H9 (cell line): ENCODE measurements around the gene KMT2B. TPM values are rescaled to one million over a fixed set of nuclear protein-coding genes. Genes with fewer than 3 reads are reported as not detected.

Experiments
- DNase-seq: peaks from one replicate; pipeline ENCODE4 v3.0.0-alpha.2; 2017
- H2AFZ ChIP-seq: one replicate; pipeline ENCODE4 v1.6.1; 2013; ENCODE audit warnings: mild to moderate bottlenecking, low read length, control low read depth, moderate library complexity
- H2AK5ac ChIP-seq: 2 replicates; pipeline ENCODE4 v1.6.1; 2013; ENCODE audit warnings: low read length, control low read depth, mixed read lengths; ENCODE audit not compliant: insufficient read length
- H2BK120ac ChIP-seq: one replicate; pipeline ENCODE4 v1.6.1; 2013; ENCODE audit warnings: low read depth, mild to moderate bottlenecking, low read length, control low read depth, inconsistent platforms; ENCODE audit not compliant: poor library complexity, severe bottlenecking
- H2BK12ac ChIP-seq: 2 replicates; pipeline ENCODE4 v1.6.1; 2013; ENCODE audit warnings: low read length, control low read depth, mixed read lengths, low read depth; ENCODE audit not compliant: insufficient read length
- H2BK15ac ChIP-seq: 2 replicates; pipeline ENCODE4 v1.6.1; 2013; ENCODE audit warnings: low read depth, low read length, control low read depth
- H2BK20ac ChIP-seq: one replicate; pipeline ENCODE4 v1.6.1; 2013; ENCODE audit warnings: low read depth, mild to moderate bottlenecking, low read length, control low read depth, inconsistent platforms; ENCODE audit not compliant: poor library complexity, severe bottlenecking
- H2BK5ac ChIP-seq: 2 replicates; pipeline ENCODE4 v1.6.1; 2013; ENCODE audit warnings: low read length, control low read depth, mixed read lengths; ENCODE audit not compliant: insufficient read length
- H3K14ac ChIP-seq: 2 replicates; pipeline ENCODE4 v1.6.1; 2013; ENCODE audit warnings: low read length, control low read depth; ENCODE audit not compliant: insufficient read depth
- H3K18ac ChIP-seq: 2 replicates; pipeline ENCODE4 v1.6.1; 2013; ENCODE audit warnings: low read depth, mild to moderate bottlenecking, mixed read lengths, low read length, control low read depth; ENCODE audit not compliant: insufficient read length
- H3K23ac ChIP-seq: 2 replicates; pipeline ENCODE4 v1.6.1; 2013; ENCODE audit warnings: low read length, control low read depth, mixed read lengths, low read depth; ENCODE audit not compliant: insufficient read length
- H3K23me2 ChIP-seq: 2 replicates; pipeline ENCODE4 v1.6.1; 2013; ENCODE audit warnings: low read depth, mild to moderate bottlenecking, mixed read lengths, low read length, control low read depth; ENCODE audit not compliant: insufficient read length, poor library complexity, severe bottlenecking
- H3K27ac ChIP-seq: 2 replicates; pipeline ENCODE4 v1.5.1; 2013; ENCODE audit warnings: low read length, control low read depth, mixed read lengths, low read depth; ENCODE audit not compliant: insufficient read length
- H3K27me3 ChIP-seq: 2 replicates; pipeline ENCODE4 v1.6.1; 2013; ENCODE audit warnings: low read length, control low read depth, inconsistent platforms; ENCODE audit not compliant: insufficient read depth
- H3K4ac ChIP-seq: 2 replicates; pipeline ENCODE4 v1.6.1; 2013; ENCODE audit warnings: low read depth, mild to moderate bottlenecking, control low read depth, inconsistent platforms, low read length, moderate library complexity
- H3K4me1 ChIP-seq: 2 replicates; pipeline ENCODE4 v1.6.1; 2013; ENCODE audit warnings: low read length, control low read depth, inconsistent platforms; ENCODE audit not compliant: insufficient read depth
- H3K4me2 ChIP-seq: 2 replicates; pipeline ENCODE4 v1.6.1; 2013; ENCODE audit warnings: low read length, control low read depth, mixed read lengths; ENCODE audit not compliant: insufficient read length, insufficient read depth
- H3K56ac ChIP-seq: 2 replicates; pipeline ENCODE4 v1.6.1; 2013; ENCODE audit warnings: low read depth, mild to moderate bottlenecking, mixed read lengths, low read length, control low read depth; ENCODE audit not compliant: insufficient read length
- H3K79me1 ChIP-seq: 2 replicates; pipeline ENCODE4 v1.6.1; 2013; ENCODE audit warnings: low read depth, mild to moderate bottlenecking, moderate library complexity, low read length, control low read depth, inconsistent platforms; ENCODE audit not compliant: insufficient read depth, poor library complexity, severe bottlenecking
- H3K79me2 ChIP-seq: 2 replicates; pipeline ENCODE4 v1.6.1; 2013; ENCODE audit warnings: low read length, control low read depth, inconsistent platforms; ENCODE audit not compliant: insufficient read depth
- H3K9ac ChIP-seq: 2 replicates; pipeline ENCODE4 v1.6.1; 2013; ENCODE audit warnings: low read length, control low read depth, mixed read lengths; ENCODE audit not compliant: insufficient read length; ENCODE audit errors: extremely low read depth
- H3K9me3 ChIP-seq: one replicate; pipeline ENCODE4 v1.6.1; 2013; ENCODE audit warnings: low read depth, low read length, inconsistent platforms; ENCODE audit not compliant: control insufficient read depth
- H3T11ph ChIP-seq: one replicate; pipeline ENCODE4 v1.6.1; 2013; ENCODE audit warnings: mild to moderate bottlenecking, low read length, control low read depth, inconsistent platforms
- H4K20me1 ChIP-seq: one replicate; pipeline ENCODE4 v1.6.1; 2013; ENCODE audit not compliant: control insufficient read depth, insufficient read length, insufficient read depth
- H4K5ac ChIP-seq: 2 replicates; pipeline ENCODE4 v1.6.1; 2013; ENCODE audit warnings: low read depth, mild to moderate bottlenecking, mixed read lengths, low read length, control low read depth; ENCODE audit not compliant: insufficient read length
- H4K8ac ChIP-seq: replicated peaks from 2 replicates; pipeline ENCODE4 v1.6.1; 2013; ENCODE audit warnings: low read length, control low read depth, mixed read lengths, low read depth; ENCODE audit not compliant: insufficient read length
- H4K91ac ChIP-seq: 2 replicates; pipeline ENCODE4 v1.6.1; 2013; ENCODE audit warnings: low read depth, mild to moderate bottlenecking, moderate library complexity, mixed read lengths, low read length, control low read depth; ENCODE audit not compliant: insufficient read length
- H3K27ac Mint-ChIP-seq, 3 experiments: 2 replicates in 2 of 3; 3 replicates in 1 of 3; pipeline ENCODE4 v1.8.0; 2020 to 2021; ENCODE audit warnings: mixed read lengths in 3 of 3, mild to moderate bottlenecking in 1 of 3, moderate library complexity in 1 of 3
- H3K27me3 Mint-ChIP-seq: 2 replicates; pipeline ENCODE4 v1.8.0; 2021; ENCODE audit warnings: low read depth, mild to moderate bottlenecking, moderate library complexity, mixed read lengths
- H3K36me3 Mint-ChIP-seq, 3 experiments: 2 replicates in 2 of 3; 3 replicates in 1 of 3; pipeline ENCODE4 v1.8.0; 2020 to 2021; ENCODE audit warnings: low read depth in 3 of 3, mixed read lengths in 3 of 3; ENCODE audit not compliant: insufficient read depth in 1 of 3
- H3K4me1 Mint-ChIP-seq, 2 experiments: 2 replicates each; pipeline ENCODE4 v1.8.0; 2020; ENCODE audit warnings: mixed read lengths in 2 of 2
- H3K4me3 Mint-ChIP-seq, 2 experiments: 2 replicates in 1 of 2; 3 replicates in 1 of 2; pipeline ENCODE4 v1.8.0; 2020 to 2021; ENCODE audit warnings: mild to moderate bottlenecking in 2 of 2, mixed read lengths in 2 of 2, moderate library complexity in 1 of 2
- H3K9me3 Mint-ChIP-seq, 2 experiments: 2 replicates in 1 of 2; 3 replicates in 1 of 2; pipeline ENCODE4 v1.8.0; 2020; ENCODE audit warnings: mild to moderate bottlenecking in 2 of 2, mixed read lengths in 2 of 2, moderate library complexity in 1 of 2
- WGBS: extraction: QIAGEN DNeasy Blood & Tissue Kit; methylation state at CpG from one replicate; pipeline ENCODE4 v1.1.7; 2013; ENCODE audit warnings: missing lambda C conversion rate, low lambda C conversion rate, mixed read lengths; ENCODE audit not compliant: insufficient read length; ENCODE audit errors: extremely low coverage; 5-methylcytosine and 5-hydroxymethylcytosine counted together
- total RNA-seq: library from RNA; stranded (reverse); gene quantifications from 2 replicates; pipeline ENCODE4 v1.2.1, GENCODE V29; 2021
- TF ChIP-seq, protein P1 (sequence below): fragments of 200-600 bp; sonication (generic); conservative IDR thresholded peaks from 3 replicates; pipeline ENCODE4 v1.8.0; 2021; ENCODE audit warnings: antibody characterized with exemption, mild to moderate bottlenecking

KMT2B gene
- total RNA-seq, 1 experiment from 2014 or later = 47.7 TPM

- H2AFZ ChIP-seq = no peak overlapping the region
- H3K79me1 ChIP-seq = no peaks in the 10 kb centered on the region
- Mint-ChIP-seq H3K27ac (no peak overlapping the region), H3K4me3 (no peak overlapping the region; a peak in 1 of 5 replicates), H3K36me3 (peaks cover 9 to 48% (median 47%) of the 10 kb centered on the region in 3 experiments), H3K9me3 (no peaks in the 10 kb centered on the region), H3K4me1 (peaks cover 7 to 8% of the 10 kb centered on the region in 2 experiments), H3K27me3 (peaks cover 2% of the 10 kb centered on the region; the same call in 1 of the 2 replicates)
- no peak overlapping the region for H2BK20ac ChIP-seq
- H3K9ac ChIP-seq = no peak overlapping the region
- no peak overlapping the region for H4K91ac ChIP-seq
- no peak overlapping the region for H2AK5ac ChIP-seq
- no peak overlapping the region for H4K8ac ChIP-seq
- H3K18ac ChIP-seq = no peak overlapping the region
- DNase-seq = peak; percentile 19
- no peaks in the 10 kb centered on the region for H3K79me2 ChIP-seq
- H2BK5ac ChIP-seq = no peak overlapping the region
- no peaks in the 10 kb centered on the region for H4K20me1 ChIP-seq
- no peaks in the 10 kb centered on the region for H3K27me3 ChIP-seq
- no peaks in the 10 kb centered on the region for H3K9me3 ChIP-seq
- no peak overlapping the region for H4K5ac ChIP-seq
- no peak overlapping the region for H3K4ac ChIP-seq
- TF ChIP-seq, protein P1, sequence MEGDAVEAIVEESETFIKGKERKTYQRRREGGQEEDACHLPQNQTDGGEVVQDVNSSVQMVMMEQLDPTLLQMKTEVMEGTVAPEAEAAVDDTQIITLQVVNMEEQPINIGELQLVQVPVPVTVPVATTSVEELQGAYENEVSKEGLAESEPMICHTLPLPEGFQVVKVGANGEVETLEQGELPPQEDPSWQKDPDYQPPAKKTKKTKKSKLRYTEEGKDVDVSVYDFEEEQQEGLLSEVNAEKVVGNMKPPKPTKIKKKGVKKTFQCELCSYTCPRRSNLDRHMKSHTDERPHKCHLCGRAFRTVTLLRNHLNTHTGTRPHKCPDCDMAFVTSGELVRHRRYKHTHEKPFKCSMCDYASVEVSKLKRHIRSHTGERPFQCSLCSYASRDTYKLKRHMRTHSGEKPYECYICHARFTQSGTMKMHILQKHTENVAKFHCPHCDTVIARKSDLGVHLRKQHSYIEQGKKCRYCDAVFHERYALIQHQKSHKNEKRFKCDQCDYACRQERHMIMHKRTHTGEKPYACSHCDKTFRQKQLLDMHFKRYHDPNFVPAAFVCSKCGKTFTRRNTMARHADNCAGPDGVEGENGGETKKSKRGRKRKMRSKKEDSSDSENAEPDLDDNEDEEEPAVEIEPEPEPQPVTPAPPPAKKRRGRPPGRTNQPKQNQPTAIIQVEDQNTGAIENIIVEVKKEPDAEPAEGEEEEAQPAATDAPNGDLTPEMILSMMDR = no peak
- H3T11ph ChIP-seq = no peak overlapping the region
- H3K27ac ChIP-seq = no peak overlapping the region
- H3K14ac ChIP-seq = no peak overlapping the region
- H3K4me1 ChIP-seq = no peaks in the 10 kb centered on the region
- no CpG with 5 or more reads among the region's 17 CpGs for WGBS
- no peak overlapping the region for H3K56ac ChIP-seq
- H3K23me2 ChIP-seq = no peaks in the 10 kb centered on the region
- H2BK15ac ChIP-seq = no peak overlapping the region
- H3K23ac ChIP-seq = no peak overlapping the region
- H3K4me2 ChIP-seq = no peak overlapping the region
- no peak overlapping the region for H2BK120ac ChIP-seq
- H2BK12ac ChIP-seq = no peak overlapping the region
These were observed 46.9 kb downstream of the KMT2B start for GRCh38 chr19:35764432-35765315.
